Ovary (tissue), 9 donors: ENCODE results near the gene CEP41. TPM values are rescaled to one million over a fixed set of nuclear protein-coding genes. Genes with fewer than 3 reads are reported as not detected.

Experiments
- DNase-seq, 5 donors: peaks; one replicate each; pipeline ENCODE4 v3.0.0-alpha.2; 2019 to 2020
- H3K27ac ChIP-seq, 2 donors: fragments of 200-600 bp; one replicate each; pipeline versions ENCODE4 v1.5.1 to v1.8.0; 2019 to 2022
- H3K27me3 ChIP-seq: fragments of 200-600 bp; one replicate; pipeline ENCODE4 v1.8.0; 2022
- H3K36me3 ChIP-seq: fragments of 200-600 bp; sonication (generic); one replicate; pipeline ENCODE4 v1.5.1; 2019
- H3K4me1 ChIP-seq: one replicate; pipeline ENCODE4 v1.8.1; 2013; ENCODE audit warnings: mild to moderate bottlenecking, moderate library complexity; ENCODE audit not compliant: insufficient read depth
- H3K4me3 ChIP-seq: fragments of 200-600 bp; sonication (generic); one replicate; pipeline ENCODE4 v1.5.1; 2017
- H3K9me3 ChIP-seq, 2 donors: fragments of 200-600 bp in 1 of 2; sonication (generic) in 1 of 2; one replicate each; pipeline versions ENCODE4 v1.5.1 to v1.8.1; 2013 to 2019; ENCODE audit warnings: mild to moderate bottlenecking in 1 of 2, moderate library complexity in 1 of 2
- EP300 ChIP-seq: sonication (generic); formaldehyde crosslinking; IDR thresholded peaks from one replicate; pipeline ENCODE4 v1.6.1; 2017; ENCODE audit warnings: antibody characterized with exemption
- POLR2A ChIP-seq: fragments of 450-650 bp; IDR thresholded peaks from one replicate; pipeline ENCODE4 v1.6.1; 2017; ENCODE audit warnings: antibody characterized with exemption, mild to moderate bottlenecking, moderate library complexity
- WGBS, 3 donors: extraction: QIAGEN DNeasy Blood & Tissue Kit in 1 of 3; methylation state at CpG; one replicate each; pipeline versions ENCODE4 v1.1.5 to v1.1.7; 2013 to 2017; 5-methylcytosine and 5-hydroxymethylcytosine counted together
- intact Hi-C, 4 donors: fragments of 100-400 bp; cut with DNase I; formaldehyde crosslinking; loops; one replicate each; pipeline versions ENCODE4 v1.11.0 to v1.15.1; 2022 to 2023
- polyA plus RNA-seq, 2 donors: library from polyadenylated mRNA; stranded (reverse); fragments of 200-250 nt in 1 of 2; fragments of 350-450 nt in 1 of 2; fragmentation: Illumina TruSeq in 1 of 2; extraction: RNeasy Lipid Tissue Mini Kit (QIAGEN cat#74804) in 1 of 2; gene quantifications; one replicate each; pipeline ENCODE4 v1.2.3, GENCODE V29; 2013 to 2014
- total RNA-seq, 7 donors: library from RNA; depleted of rRNA in 2 of 7; stranded (reverse); fragments of >200 nt in 2 of 7; fragmentation: NEBNext Ultra II Directional in 3 of 7; extraction: Animal tissue kit (Norgen Biotek cat#: 25700) in 3 of 7; gene quantifications; one replicate each; pipeline versions ENCODE4 v1.1.0 to v1.2.4, GENCODE V29; 2016 to 2023
- TF ChIP-seq, protein P1 (sequence below), 3 donors: fragments of 450-650 bp in 2 of 3; fragments of 200-600 bp in 1 of 3; IDR thresholded peaks; one replicate each; pipeline versions ENCODE4 v1.5.1 to v1.8.0; 2016 to 2022; ENCODE audit warnings: antibody characterized with exemption in 3 of 3, mild to moderate bottlenecking in 1 of 3
- donor health status: DM: no; HTN: no; CAD: no; lungs with moderate emphysema.
- donor health status: DM: no; HTN: no; CAD: no.
- donor health status: Bipolar disorder and iron deficiency.
- donor health status: DM: yes; HTN: yes; CAD: no.
- donor health status: DM: no; HTN: no; CAD: no.
- donor health status: DM: yes; HTN: yes; CAD: no.

CEP41 gene
- total and polyA plus RNA-seq, 9 donors = 1.8 to 21.3 (median 10.5) TPM

DNA sequence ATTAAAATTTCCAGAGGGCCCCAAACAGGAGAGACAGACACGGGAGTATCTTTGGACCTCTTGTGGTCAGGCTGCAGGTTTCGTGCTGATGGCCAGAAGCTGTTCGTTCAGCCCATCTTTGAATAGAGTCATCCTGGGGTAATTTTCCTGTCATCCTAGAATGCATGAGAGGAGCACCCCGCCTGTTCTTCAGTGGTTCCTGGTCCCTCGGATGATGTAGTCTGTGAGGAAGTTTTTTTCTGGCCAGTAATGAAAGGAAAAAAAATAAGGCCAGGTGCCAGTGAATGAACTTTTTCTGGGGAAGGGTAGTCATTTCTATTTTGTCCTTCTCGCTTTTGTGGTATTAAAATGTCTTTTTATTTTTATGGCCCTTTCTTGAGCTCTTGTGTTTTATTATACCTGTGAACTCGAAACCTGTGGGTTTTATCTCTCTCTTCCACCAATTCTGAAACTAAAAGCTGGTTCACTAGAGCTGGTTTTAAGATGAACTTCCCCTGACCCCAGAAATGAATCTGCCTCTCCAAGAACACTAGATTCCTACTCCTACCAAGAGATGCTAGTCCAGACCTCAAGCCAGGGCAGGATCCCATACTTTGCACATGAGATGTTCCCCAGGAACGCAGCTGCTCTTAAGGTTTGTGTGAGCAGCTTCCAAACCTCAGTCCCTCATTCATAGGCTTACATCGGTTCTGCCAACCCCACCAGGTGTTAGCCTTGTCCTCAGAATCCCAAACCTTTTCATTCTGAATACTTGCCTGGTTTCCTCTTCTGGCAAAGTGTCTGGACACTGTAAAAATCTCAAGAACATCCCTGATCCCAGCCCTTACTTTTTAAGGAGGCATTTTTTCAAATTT, 35.7 kb upstream of the CEP41 start:
- intact Hi-C loops = no loop called here
- Histone ChIP-seq H3K9me3 (no peaks in the 10 kb centered on the region), H3K27me3 (no peaks in the 10 kb centered on the region), H3K4me3 (no peak overlapping the region), H3K4me1 (no peaks in the 10 kb centered on the region), H3K36me3 (no peaks in the 10 kb centered on the region), H3K27ac (no peak overlapping the region)
- WGBS, 3 donors = 58 to 79% (median 72%) methylated on average over 9 of the region's 9 CpGs
- no peak for DNase-seq
- TF ChIP-seq POLR2A = no peak
- TF ChIP-seq EP300 = no peak
- TF ChIP-seq, protein P1, sequence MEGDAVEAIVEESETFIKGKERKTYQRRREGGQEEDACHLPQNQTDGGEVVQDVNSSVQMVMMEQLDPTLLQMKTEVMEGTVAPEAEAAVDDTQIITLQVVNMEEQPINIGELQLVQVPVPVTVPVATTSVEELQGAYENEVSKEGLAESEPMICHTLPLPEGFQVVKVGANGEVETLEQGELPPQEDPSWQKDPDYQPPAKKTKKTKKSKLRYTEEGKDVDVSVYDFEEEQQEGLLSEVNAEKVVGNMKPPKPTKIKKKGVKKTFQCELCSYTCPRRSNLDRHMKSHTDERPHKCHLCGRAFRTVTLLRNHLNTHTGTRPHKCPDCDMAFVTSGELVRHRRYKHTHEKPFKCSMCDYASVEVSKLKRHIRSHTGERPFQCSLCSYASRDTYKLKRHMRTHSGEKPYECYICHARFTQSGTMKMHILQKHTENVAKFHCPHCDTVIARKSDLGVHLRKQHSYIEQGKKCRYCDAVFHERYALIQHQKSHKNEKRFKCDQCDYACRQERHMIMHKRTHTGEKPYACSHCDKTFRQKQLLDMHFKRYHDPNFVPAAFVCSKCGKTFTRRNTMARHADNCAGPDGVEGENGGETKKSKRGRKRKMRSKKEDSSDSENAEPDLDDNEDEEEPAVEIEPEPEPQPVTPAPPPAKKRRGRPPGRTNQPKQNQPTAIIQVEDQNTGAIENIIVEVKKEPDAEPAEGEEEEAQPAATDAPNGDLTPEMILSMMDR (IDR thresholded peaks at IDR 0.05) = no peak

DNA sequence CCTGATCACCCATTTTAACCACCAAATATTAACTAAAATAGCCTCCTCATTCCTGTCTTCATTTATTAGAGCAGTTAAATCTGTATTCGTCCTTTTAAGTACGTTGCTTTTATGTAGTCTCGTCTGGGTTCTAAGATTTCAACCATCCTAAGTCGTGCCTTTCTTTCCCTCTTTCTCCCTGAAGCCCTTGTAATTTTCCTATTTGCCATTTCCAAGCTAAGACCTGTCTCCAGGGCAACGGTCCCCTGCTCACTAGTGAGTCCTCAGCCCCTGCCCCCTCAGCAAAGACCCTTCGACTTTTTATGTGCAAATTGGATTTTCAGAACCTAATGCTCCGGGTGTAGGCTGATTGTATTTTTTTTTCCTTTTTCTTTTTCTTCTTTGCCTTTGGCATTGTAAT, 35.0 kb upstream of the CEP41 start:
- WGBS, 3 donors = 74 to 81% (median 76%) methylated on average over 7 of the region's 7 CpGs
- no peak overlapping the region for H3K27ac ChIP-seq
- intact Hi-C loops = no loop called here
- no peak for DNase-seq
- TF ChIP-seq, protein P1 (IDR thresholded peaks at IDR 0.05) = no peak
- no peak for TF ChIP-seq EP300
- no peak for TF ChIP-seq POLR2A
- no peak overlapping the region for H3K4me3 ChIP-seq
- no peaks in the 10 kb centered on the region for H3K36me3 ChIP-seq
- H3K9me3 ChIP-seq = no peaks in the 10 kb centered on the region
- no peaks in the 10 kb centered on the region for H3K27me3 ChIP-seq
- no peaks in the 10 kb centered on the region for H3K4me1 ChIP-seq

- intact Hi-C loops = no loop called here
- Histone ChIP-seq H3K36me3 (no peaks in the 10 kb centered on the region), H3K27ac (no peak overlapping the region)
Measured at GRCh38 chr7:130473876-130474275, 33.1 kb upstream of the CEP41 start.

DNA sequence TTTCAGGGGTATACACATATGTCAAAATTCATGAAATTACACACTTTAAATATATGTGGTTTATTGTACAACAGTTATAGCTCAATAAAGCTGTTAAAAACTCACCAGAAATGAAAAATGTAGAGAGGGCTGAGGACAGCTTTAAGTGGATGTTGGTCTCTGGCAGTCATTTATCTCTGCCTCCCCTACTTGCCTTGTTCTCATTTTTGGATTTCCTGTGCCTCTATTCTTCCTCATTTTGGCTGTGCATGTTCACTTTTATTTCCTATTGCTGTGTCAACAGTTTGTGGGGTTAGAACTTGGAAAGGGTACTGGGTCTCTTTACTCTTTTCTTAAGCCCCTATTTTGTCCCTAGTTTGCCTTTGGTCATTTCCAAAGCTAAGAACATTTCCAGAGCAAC, 32.5 kb upstream of the CEP41 start:
- no peak for DNase-seq
- Histone ChIP-seq H3K9me3 (no peaks in the 10 kb centered on the region), H3K4me3 (no peak overlapping the region), H3K4me1 (no peaks in the 10 kb centered on the region), H3K27ac (no peak overlapping the region), H3K27me3 (no peaks in the 10 kb centered on the region), H3K36me3 (no peaks in the 10 kb centered on the region)
- intact Hi-C loops = no loop called here
- TF ChIP-seq EP300 (no peak), POLR2A (no peak)
- TF ChIP-seq, protein P1 (IDR thresholded peaks at IDR 0.05) = no peak

More at GRCh38 chr7:130473876-130474275, 33.1 kb upstream of the CEP41 start:
- Histone ChIP-seq H3K9me3 (no peaks in the 10 kb centered on the region), H3K4me1 (no peaks in the 10 kb centered on the region), H3K4me3 (no peak overlapping the region), H3K27me3 (no peaks in the 10 kb centered on the region)
- WGBS, 3 donors = 79 to 84% (median 82%) methylated on average over 4 of the region's 4 CpGs
- TF ChIP-seq EP300 = no peak
- TF ChIP-seq, protein P1 (IDR thresholded peaks at IDR 0.05) = no peak
- TF ChIP-seq POLR2A = no peak
- no peak for DNase-seq
